Head of caudate nucleus (tissue), 42 donors: ENCODE measurements around the gene RGMA.
A peak's percentile ranks its signal among the peaks of the same experiment; 100 is the strongest.

Source experiments
- DNase-seq, 42 donors: peaks; one replicate each; pipeline versions ENCODE4 v3.0.0 to v3.0.0-alpha.2; 2020 to 2021; ENCODE audit warnings: mixed read lengths in 7 of 42
- intact Hi-C: fragments of 100-400 bp; cut with DNase I; formaldehyde crosslinking; loops from one replicate; pipeline ENCODE4 v1.15.0; 2022

The RGMA gene

GRCh38 chr15:93105485-93105884 lies 16.5 kb upstream of the RGMA start:
- DNase-seq = no peak
- intact Hi-C loops = no loop called here

DNA sequence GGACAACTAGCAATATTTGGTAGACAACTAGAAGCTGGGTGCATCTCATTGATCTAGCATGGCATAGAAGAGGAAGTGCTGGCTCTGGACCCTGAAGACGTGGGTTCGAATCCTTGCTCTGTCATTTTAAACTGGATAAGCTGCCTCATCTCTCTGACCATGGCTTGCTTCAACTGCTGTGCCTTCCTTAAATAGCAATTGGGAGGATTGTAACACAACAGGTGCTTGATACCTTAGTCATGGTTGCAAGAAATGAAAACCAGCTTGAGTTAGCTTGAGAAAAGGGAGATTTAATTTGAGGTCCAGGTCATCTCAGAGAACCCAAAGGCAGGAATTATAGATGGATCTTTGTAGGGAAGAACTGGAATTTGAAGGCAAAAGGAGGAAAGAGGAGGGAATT lies 14.8 kb upstream of the RGMA start:
- DNase-seq = no peak
- intact Hi-C loops = no loop called here

- no peak for DNase-seq
- intact Hi-C loops = no loop called here
Measured at GRCh38 chr15:93102211-93102610, 13.2 kb upstream of the RGMA start.

DNA sequence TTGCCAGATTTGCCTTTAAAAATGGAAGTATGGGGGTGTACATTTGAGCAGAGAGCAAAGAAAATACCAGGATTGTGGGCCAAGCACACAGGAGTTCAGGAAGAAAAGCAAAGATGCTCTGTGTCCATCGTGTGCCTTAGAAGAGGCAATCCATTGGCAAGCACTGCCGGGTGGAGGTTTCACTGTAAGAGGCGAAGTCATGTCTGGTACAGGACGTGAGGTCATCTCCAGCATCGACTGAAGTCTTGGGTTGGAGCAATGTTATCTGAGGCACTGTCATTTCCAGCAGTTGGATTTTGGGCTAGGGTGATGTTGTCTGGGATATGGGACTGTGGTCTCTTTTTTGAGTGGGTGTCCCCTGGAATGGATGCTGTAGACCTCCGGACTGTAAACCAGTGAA lies 4.8 kb upstream of the RGMA start:
- intact Hi-C loops = no loop called here
- DNase-seq = no peak

- no peak for DNase-seq
- intact Hi-C loops = no loop called here
Measured at GRCh38 chr15:93091465-93091864, 2.5 kb upstream of the RGMA start.

- intact Hi-C loops = no loop called here
- no peak for DNase-seq
Measured at GRCh38 chr15:93089727-93090305, 805 bp upstream of the RGMA start.

DNA sequence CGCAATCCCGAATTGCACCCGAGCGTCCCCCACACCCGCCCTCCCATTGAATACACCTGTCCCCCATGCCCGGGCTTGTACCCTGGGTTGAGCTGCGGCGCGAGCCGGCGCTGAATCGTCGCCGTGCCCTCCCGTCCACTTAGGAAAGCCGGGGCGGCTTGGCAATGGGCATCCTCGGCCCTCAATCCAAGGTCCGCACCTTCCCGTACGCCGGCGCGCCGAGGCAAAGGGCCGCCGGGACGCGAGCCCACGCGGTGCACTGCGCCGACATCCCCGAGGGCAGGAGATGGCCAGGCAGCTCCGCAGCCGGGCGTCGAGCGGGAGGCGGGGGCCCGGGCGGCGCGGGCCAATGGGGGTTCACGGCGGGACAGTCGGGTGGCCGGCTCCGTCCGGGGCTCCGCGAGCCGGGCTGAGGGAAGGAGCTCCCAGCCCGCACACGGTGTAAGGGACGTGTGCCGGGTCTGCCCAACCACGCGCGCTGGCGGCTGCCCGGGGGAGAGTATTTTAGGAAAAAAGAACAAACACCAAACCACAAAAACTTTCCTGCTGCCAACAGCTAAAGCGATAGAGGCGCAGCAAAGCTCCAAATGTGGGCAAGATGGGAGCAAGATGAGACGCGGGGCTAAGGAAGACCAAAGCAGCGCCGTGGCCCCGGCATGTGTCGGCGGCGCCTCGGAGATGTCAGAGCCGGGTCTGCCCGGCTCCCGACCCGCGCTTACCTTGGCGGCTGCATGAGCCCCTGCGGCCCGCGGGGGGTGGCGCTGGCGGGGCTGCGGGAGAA lies 621 bp downstream of the RGMA start:
- peak in 2 of 42 donors; percentile 27 to 32 for DNase-seq

GRCh38 chr15:93087825-93088199 lies 1.2 kb downstream of the RGMA start:
- intact Hi-C loops = no loop called here
- DNase-seq = peak in 41 of 42 donors; percentile 52 to 88 (median 77)

More for the DNA sequence above, 621 bp downstream of the RGMA start:
- intact Hi-C loops = no loop called here

- intact Hi-C loops = no loop called here
Measured at GRCh38 chr15:93086791-93087190, 2.2 kb downstream of the RGMA start.

DNA sequence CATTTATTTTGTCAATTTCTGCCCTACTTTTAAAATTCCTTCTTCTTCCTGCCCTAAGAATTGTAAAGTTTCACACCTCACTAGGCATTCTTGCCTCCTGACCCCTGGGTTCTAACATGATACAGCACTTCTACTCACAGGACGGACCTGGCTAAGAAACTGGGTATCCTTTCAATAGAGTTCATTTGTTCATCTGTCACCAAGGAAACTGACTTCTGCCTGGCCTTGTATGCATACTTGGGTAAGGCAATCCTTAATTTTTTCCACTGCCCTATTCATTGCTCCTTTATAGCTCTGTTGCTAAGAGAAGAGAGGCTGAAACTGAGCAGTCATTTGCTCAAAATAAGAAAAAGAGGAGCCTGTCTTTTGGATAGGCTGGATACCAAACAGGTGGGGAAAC lies 3.3 kb downstream of the RGMA start:
- intact Hi-C loops = no loop called here
- no peak for DNase-seq

More at GRCh38 chr15:93086791-93087190, 2.2 kb downstream of the RGMA start:
- DNase-seq = no peak

- no peak for DNase-seq
- intact Hi-C loops = no loop called here
Measured at GRCh38 chr15:93082861-93083260, 6.2 kb downstream of the RGMA start.

DNA sequence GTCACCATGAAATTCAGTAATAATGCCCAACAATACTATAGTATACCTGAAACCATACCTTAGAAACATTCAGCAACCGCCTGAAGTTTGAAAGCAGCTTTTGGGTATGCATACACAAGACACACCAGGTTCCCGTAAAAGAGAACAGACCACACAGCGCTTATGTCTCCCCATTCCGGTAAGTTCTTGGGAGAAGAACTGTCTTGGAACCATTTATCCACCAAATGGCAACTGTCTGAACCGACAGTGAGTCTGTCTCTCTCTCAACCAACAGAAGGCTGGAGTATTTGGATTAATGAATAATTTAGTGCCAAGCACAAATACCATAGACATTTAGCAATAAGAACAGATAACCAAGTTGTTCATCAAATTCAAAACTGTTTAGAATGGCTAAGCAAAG lies 7.6 kb downstream of the RGMA start:
- intact Hi-C loops = no loop called here

DNA sequence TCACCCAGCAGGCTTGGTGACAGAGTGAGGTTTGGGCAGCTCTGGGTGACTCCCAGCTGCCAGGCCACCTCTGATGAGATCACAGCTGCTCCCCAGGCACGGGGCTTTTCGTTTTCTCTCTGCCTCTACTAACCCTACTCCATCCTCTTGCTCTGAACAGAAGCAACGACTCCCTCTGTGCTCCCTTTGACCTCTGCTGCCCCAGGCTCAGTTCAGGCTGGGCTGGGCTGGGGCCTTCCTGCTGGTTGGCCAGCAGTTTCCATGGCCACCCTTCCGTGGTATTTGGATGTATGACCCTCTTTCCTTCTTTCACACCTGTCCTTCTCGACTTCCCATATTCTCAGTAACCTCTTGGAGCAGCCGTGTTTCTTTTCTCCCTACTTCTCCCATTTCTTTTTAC lies 8.6 kb downstream of the RGMA start:
- no peak for DNase-seq
- intact Hi-C loops = no loop called here

More for the DNA sequence above, 7.6 kb downstream of the RGMA start:
- DNase-seq = no peak

DNA sequence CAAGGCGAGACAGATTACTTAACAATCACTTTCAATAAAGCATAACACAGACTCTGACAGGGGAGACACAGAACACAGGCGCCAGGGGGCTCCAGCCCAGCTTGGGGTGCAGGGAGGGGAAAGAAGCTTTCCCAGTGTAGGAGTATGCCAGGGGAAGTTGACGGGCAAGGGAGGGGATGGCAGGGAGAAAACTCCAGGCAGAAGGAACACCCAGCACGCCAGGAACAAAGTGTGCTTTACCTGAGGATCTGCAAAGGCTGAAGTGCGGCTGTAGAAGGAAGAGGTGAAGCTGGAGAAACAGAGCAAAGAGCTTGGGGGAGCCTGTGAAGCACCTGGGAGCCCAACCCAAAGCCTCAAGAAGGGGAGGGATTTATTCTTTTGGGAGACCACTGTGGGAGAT lies 12.1 kb downstream of the RGMA start:
- DNase-seq = no peak
- intact Hi-C loops = no loop called here

DNA sequence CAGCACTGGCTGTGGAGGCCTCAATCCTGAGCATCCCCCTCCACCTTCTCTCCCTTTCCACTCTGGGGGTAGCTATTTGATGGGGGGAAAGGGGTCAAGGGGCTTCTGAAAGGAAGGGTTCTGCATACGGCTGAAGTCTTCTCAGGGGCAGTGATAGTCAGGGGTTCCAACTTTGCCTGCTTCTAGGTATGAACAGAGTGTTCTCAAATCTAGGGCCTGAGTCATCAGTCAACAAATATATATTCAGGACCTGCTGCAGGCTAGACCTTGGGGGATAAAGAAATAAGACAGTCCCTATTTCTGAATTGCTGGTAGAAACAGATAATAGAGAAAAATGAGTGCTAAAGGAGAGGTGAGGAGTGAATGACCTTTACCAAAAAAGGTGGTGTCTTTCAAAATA lies 12.8 kb downstream of the RGMA start:
- intact Hi-C loops = no loop called here
- DNase-seq = no peak

GRCh38 chr15:93074599-93074998 lies 14.4 kb downstream of the RGMA start:
- intact Hi-C loops = no loop called here
- no peak for DNase-seq

- no peak for DNase-seq
- intact Hi-C loops = no loop called here
Measured at GRCh38 chr15:93073465-93073952, 15.5 kb downstream of the RGMA start.

DNA sequence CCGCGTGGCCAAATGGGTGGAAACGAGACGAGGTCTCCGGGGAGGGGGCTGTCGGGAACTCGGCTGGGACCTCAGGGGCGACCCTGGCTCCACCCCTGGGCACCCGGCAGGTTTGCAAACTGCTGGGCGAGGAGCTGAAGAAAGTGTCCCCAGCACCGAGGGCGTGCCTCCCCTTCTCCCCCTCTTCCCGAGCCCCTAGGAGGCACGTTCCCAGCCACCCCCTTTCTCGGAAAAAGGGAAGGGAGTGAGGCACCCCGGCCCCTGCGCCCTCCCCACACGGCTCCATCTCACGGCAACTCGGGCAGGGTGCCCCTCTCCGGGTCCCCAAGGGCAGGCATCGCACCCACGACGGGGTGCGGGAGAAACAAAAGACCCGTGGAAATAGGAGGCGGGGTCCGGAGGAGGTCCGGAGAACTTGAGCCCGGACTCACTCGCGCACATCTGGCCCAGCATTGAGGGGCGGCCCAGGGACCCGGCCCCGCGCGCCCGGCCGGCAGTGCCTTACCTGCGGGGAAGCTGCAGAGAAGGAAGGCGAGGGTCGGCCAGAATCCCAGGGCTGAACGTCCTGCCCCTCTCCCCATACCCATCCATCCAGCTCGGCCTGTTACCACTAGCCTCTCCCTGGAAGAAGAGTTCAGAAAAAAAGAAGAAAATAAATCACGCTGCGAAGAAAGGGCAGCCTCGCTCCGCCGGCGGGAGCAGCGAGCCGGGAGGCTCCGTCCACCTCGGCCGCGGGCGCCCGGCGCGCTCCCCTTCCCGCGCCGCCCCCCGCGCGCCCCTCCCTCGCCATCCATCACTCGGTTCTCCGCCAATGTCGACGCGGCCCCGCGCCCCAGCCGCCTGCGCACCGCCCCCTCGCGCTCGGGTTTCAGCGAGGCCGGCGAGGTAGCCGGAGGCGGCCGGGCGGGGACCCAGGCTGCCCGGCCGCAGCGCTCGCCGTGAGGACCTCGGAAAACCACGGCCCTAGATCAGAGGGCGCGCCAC lies 16.3 kb downstream of the RGMA start:
- peak in 31 of 42 donors; percentile 23 to 82 (median 63) for DNase-seq
- intact Hi-C loops = no loop called here

- intact Hi-C loops = no loop called here
- peak in 1 of 42 donors; percentile 26 for DNase-seq
Measured at GRCh38 chr15:93072011-93072410, 17.0 kb downstream of the RGMA start.

DNA sequence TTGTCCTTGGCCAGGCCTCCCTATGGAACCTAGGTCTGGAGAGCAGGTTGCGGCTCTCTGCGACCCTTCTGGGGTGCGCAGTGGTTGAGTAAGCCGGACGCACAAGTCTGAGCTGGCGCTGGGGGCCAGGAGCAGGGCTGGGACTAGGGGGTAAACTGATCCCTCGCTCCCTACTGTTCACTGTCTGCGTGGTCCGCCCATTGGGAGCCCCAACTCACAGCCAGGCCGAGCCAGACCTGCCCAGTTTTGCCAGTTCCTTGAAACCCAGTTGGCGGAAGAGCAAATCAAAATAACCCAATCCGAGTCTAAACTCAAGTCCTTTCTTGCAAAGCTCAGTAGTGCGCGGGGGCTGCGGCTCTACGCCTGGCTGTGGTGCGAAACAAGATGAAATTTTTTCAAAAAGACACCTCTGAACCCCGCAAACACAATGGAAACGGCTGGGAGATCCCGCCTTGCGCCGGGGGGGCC lies 17.5 kb downstream of the RGMA start:
- no peak for DNase-seq
- intact Hi-C loops = no loop called here
